GM19025 (cell line): ENCODE measurements around the gene IGF2BP2.
"Not testable (repeated sequence)": the region's sequence is repeated elsewhere in the genome, so short reads cannot be mapped to it uniquely, and the experiment has no call there.

Experiments used
- ATAC-seq: cut with Tn5 transposase; IDR thresholded peaks from one replicate; pipeline ENCODE4 v1.9.1; 2021; ENCODE audit warnings: mild to moderate bottlenecking, low read depth, moderate library complexity; ENCODE audit not compliant: unreplicated experiment

The IGF2BP2 gene

DNA sequence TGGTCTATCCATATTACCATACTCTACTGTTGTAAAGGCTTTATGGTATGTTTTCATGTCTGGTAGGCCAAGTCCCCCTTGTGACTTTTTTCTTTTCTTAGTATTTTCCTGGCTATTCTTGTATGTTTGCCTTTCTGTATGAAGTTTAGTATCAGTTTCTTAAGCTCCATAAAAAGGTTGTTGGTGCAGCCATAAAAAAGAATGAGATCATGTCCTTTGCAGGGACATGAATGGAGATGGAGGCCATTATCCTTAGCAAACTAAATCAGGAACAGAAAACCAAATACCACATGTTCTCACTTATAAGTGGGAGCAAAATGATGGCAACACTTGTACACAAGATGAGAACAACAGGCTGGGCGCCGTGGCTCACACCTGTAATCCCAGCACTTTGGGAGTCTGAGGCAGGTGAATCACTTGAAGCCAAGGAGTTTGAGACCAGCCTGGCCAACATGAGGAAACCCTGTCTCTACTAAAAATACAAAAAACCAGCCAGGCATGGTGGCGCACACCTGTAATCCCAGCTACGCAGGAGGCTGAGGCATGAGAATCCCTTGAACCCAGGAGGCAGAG lies 13.7 kb upstream of the IGF2BP2 start:
- not testable (repeated sequence) for ATAC-seq

DNA sequence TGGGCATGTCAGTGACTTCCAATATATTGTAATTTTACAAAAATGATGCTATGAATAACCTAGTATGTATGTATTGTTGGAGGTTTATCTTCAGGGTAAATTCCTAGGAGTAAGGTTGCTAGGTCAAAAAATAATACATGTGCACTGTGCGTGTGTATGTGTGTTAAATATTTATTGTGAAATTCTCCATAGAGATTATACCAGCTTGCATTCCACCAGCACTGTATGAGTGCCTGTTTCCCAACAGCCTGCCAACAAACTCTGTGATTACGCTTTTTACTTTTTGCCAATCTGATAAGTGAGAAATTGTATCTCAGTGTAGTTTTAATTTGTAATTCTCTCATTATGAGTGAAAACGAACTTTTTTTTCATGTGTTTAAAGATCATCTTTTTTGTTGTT lies 12.6 kb upstream of the IGF2BP2 start:
- ATAC-seq, result no peak

DNA sequence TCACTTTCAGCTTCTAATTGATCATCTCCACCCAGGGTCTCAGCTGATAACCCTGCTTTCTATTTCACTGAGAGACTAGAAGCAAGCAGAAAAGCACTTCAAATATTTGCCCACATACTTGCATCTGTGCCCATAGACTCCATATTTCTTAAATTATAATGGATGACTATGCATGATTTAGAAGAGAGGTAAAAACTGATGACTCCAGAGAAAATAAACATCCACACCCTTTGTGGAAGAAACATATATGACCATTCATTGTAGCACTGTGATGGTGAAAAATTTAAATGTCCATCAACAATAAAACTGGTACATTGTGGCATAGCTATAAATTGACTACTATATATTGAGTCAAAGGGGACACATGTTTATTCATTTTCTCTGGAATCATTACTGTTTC lies 7.1 kb upstream of the IGF2BP2 start:
- ATAC-seq, result no peak

DNA sequence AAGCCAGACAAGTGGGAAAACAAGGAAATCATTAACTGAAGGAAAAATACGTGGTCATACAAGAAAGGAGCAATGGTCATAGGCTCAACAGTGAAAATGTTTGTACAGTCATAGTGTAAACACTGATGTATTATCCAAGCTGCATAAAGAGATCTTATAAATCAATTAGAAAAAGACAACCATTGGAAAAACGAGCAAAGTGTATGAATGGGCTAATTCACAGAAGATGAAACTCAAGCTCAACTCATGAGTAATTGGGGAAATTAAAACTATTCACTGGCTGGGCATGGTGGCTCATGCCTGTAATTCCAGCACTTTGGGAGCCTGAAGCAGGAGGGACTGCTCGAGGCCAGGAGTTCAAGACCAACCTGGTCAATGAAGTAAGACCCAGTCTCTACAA lies 6.4 kb upstream of the IGF2BP2 start:
- ATAC-seq, result no peak

DNA sequence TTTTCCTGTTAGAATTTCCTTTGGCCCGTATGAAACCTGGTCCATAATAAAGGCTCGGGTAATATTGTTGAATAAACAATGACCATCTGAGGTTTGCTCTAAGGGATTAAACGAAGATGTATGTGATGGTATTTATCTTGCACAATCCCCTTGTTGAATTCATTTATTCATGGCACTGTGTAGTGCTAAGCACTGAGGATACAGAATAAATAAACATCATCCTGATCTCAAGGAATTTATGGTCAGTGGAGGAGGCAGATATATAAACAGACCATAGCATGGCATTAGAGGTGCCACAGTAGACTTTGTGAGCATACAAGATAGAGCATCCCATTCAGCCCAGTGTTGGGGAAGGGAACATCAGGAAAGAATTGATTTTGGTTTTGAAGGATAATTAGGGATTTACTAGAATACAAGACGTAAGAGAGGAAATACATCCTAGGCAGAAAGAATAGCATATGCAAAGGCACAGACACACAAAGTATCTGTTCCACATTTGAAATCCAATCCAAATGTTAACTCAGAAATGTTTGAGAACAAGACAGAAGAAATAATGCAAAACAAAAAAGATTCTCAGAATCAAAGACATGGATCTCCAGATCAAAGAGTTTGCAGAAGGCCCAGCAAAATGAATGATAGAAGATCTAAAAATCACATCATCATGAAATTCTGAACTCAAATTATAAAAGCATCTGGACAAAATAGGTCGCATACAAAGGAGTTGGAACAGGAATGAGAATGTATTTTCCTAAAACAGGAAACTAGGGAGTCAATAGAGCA lies 5.4 kb upstream of the IGF2BP2 start:
- no peak for ATAC-seq

DNA sequence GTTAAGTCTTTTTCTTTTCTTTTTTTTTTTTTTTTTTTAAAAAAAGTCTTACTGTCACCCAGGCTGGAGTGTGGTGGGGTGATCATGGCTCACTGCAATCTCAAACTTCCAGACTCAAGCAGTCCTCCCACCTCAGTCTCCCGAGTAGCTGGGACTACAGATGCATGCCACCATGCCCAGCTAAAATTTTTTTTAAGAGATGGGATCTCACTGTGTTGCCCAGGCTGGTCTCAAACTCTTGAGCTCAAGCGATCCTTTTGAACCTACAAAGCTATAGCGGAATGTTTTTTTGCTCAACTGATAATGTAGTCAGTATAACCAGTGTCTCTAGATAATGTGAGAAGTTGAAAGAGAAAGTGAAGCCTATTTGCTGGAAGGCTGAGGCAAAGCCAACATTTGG lies 3.9 kb upstream of the IGF2BP2 start:
- no peak for ATAC-seq

DNA sequence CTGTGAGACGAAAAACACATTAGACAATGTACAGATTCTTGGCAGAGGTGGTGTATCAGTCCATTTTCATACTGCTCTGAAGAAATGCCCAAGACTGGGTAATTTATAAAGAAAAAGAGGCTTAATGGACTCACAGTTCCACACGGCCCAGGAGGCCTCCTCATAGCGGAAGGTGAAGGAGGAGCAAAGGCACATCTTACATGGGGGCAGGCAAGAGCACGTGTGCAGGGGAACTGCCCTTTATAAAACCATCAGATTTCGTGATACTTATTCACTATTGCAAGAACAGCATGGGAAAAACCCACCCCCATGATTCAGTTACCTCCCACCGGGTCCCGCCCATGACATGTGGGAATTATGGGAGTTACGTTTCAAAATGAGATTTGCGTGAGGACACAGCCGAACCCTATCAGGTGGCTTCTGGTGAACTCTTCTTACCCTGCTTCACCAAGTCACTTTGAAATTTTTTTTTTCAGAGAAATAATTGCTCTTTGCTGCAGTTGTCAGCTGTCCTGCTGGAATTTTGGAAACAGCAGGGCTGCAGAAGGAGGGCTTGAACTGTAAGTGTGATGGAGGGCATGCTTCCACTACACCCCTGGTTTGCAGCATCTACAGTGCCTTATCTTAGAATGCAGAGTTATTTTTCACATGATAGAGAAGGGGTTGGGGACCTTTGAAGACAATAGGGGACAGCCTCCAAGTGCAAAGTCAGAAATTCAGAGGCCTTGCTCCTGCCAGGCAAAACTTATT lies 2.9 kb upstream of the IGF2BP2 start:
- no peak for ATAC-seq

DNA sequence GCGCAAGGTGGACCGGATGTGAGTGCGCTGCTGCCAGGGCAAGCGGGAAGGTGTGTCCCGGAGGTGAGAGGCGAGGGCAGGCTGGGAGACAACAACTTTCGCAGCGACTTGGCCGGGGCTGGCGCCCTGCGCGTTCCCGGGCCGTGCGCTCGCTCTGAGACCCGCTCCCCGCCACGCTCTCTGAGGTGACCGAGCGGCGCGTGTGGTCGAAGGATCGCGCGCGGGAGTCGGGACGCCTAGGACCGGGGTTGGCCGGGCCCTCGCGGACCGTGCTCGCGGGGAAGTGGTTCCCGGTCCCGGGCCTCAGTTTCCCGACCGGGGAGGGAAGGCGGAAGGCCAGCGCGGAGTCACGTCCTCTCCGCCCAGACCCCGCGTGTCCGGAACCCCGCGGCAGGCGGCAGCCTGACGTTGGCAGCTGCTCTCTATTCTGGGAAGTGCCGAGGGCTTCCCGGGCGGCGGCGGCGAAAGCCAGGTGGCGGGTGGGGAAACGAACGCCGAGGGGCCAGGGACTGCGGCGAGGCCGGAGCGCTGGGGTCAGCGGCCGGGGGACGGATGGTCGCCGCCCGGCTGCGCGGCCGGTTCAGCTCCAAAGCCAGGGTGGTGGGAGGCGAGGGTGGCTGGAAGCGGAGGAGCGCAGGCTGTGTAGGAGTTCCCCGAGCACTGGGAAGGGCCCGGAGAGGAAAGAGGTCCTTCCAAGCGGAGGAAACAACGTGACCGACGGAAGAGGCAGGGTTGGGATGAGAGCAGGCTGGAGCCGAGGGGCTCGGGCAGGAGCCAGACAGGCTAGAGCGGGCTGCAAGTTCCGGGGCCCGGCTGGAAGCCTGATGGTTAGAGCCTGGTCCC lies 1.0 kb upstream of the IGF2BP2 start:
- peak; percentile 31 for ATAC-seq

DNA sequence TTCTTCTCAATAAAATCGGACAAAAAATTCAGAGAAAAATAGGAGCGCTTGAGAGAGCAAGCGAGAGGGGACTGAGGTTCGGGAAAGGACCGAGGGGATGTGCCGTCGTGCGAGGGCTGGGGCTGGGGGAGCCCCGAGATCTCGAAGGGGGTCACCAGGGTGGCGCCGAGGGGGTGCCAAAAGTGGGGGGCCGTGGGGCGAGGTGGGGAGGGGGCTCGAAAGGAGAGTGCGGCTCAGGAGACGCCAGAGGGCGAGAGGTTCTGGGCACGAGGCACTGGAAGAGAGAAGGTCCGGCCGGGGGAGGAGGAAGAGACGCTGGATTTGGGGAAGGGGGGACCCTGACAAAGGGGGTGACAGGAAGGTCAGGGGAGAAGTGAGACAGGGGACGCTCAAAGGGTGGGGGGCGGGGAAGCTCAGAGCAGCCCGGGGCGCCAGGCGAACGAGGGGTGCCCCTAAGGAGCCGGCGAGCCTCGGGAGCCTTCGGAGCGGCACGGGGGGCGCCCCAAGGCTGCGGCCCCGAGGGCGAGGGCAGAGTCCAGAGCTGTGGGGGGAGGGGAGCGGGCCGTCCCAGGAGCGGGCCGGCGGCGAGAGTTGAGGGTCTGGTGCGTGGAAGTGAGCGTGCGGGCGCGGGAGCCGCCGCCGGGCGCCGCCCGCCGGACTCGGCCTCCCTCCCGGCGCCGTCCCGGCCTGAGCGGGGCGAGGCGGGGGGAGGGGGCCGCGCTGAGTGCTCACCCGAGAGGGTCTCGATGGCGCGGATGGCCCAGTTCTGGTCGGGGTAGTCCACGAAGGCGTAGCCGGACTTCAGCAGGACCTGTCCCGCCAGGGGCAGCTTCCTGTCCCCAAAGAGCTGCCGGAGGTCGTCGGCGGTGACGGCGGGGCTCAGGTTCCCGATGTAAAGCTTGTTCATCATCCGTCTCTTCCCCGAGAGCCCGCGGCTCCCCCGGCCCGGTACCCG lies 514 bp downstream of the IGF2BP2 start:
- ATAC-seq, result peak; percentile 23

DNA sequence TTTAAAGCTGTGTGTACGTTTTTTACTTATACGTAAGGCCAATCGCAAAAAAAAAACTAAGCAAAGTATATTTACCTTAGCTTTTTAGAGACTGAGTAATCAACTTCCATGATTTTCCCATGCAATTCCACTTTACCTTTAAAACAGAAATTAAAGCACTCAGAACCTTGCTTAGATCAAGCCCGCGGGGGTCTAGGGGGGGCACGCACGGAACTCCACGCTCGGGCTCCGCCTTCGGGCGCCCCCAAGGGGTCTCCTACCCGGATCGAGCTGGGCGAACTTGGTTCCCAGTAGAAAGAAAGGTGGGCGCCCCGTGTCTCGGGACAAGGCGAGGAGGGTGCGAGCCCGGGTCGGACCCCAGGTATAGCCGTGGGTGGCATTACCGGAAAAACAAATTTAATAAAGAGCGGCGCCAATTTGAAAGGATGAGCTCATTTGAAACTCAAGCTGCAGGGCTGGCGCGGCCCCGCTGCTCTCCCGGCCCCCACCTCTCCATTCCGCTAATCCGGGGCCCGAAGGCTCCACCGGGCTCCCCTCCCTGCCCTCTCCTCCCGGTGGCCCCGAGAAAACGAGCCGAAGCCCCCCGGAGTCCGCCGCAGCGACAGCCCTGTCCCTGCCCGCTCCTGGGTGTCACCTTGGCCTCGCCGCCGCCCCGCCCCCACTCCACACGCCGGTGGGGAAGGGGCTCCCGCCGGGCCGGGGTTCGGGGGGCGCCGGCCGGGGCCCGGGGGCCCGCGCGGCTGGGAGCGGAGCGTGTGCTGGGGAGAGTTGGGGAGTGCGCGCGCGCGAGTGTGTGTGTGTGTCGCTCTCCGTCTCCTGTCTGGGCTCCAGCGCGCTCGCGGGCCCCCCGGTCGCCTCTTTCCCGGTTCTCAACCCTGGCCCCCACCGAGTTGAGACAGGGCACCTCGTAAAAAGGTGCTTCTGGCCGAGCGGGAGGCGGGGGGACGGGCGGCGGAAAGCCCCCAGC lies 1.5 kb downstream of the IGF2BP2 start:
- no peak for ATAC-seq

DNA sequence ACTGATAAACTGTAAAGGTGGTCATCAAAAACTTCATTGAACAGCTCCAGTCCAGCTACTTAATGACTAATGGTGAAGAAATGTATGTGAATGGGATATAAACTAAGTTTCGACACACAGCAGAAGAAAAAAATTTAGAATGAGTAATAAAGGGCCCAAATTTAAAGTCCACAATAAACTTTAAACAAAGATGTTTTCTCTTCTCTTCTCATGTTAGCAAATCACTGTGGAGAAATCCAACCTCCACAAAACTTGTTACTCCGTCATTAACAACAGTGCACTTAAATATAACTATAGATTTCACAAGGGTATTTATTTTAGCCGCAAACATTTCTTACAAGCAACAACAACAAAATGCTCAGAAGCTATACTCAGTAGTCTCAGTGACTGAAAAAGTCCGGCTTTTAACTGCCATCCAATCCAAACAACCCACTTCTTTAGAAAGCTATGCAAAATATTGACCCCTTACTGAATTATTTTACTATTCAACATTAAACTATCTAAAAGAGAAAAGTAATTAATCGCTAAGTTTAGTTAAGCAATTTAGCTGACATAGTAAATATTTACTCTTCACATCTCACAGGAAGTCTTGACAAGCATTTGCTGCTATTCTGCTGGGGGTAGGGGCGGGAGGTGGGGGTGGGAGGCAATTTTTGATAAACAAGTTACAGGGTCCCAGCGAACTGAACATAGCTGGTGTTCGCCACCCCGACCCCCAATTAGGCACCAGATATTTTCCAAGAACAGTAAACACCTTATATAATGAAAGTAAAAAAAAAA lies 2.4 kb downstream of the IGF2BP2 start:
- ATAC-seq, result no peak

DNA sequence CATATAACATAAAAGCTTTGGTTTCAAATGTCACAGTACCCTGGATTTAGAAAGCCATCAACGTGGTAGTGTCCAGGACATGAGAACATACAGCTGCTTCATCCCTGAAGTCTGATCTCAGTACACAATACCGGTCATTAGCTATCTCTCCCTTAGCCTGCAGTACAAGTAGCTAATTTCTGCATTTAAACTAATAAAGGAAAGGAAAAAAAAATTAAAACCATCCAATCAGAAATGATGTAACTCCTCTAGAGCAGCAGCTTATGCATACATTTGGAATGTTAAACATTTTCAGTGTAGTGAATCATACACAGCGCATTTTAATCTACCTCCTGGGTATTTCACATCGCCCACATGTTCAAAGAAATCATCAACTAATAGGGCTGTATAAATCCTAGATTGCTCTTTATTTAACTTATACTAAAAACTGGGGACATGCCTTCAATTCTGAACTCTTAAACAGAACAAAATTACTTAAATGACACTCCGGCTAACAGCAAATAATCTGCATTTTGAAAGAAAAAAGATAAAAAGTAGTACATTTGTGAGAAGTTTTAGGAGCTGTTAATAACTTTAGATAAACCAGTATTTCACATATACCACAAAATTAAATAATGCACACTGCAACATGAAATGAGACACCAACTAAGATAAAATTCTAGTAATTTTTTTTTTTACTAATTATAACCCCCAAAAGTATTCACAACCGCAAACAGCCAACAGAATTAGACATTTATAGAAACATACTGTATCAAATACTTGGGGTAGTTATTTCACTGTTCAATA lies 3.7 kb downstream of the IGF2BP2 start:
- ATAC-seq, result no peak

DNA sequence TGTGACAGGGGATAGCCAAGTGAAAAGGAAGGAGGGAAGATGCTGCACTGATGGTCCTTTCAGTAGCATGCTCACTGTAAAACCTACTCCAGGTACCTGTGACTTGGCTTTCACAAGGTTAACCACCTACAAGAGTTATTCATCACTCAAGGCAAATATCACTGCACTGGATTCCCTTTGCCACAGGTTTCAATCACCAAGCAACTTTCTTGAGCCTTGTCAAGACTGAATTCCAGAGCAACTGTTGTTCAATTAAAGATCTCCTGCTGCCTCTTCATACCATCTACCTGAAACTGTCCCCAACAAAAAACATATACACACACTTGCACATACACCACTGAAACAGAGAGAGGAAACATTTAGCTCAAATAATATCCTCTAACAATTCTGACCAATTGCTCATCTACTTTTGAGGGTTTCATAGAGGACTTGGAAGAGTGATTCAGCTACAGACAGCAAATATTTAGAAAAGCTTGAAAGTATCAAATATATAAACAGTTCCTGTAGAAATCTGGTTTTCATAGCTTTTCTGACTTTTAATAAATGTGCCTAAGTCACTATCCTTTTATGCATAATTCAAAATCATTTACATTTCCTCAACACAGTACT lies 6.5 kb downstream of the IGF2BP2 start:
- no peak for ATAC-seq

DNA sequence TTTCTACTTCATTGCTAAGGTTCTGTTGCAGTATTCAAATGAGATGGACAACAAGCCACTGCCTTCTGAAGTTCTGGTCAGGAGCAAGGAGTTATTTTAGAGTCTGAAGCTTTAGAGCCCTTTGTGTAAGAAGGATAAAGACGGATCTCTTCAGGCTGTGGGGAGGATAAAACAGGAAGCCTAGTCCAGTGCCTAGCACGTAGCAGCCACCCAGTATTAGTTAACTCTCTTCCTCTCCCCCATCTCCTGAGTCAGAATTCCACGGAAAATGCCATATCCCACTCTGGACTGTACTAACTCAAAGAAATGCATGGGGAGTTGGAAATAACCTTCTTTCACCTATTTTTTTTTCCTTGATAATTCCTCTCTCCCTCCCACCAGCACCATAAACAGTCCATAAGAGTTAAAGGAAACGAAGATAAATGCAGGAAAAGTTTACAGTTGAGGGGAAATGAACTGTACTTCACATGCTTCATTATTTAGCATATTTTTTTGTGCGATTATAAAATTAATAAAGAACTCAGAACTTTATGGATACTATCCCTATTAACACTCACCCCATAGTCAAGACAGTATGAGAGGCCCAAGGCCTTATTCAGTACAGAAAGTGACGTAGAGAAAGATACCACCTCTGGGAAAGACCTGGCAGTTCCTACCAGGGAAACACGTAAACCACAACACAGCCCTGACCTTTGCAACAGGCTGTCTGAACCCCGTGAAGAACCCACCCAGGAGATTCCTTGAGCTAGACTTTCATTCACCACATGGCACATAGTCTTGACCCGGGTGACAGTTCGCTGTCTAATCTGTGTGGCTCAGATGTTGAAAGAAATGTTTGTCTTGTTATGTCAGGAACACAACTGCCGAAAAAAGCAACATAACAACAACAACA lies 9.2 kb downstream of the IGF2BP2 start:
- no peak for ATAC-seq

DNA sequence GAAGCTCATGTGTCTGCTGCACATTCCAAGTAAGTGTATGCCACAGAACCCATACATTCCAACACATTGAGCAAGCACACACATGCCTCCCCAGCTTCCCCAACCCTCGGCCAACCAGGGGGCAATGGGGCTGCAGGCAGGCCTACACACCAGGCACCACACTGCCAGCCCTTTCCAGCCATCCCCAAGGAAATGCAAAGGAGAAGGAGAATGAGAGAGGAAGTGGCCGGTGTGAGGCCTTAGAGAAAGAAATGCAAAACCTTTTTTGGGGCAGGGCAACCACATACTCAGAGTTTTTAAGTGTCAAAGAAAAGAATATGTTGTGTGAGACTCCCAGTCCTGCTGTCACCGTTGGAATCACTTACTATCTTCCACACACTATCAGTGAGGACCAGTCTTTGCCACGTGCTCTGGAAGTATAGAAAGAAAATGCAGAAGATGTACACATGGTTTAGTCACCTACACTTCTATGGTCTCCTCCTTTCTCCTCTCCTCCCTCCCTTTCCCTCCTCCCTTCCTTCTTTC lies 11.1 kb downstream of the IGF2BP2 start:
- ATAC-seq, result no peak
